ENCODE results near the gene MMP1.

Gene MMP1

DNA sequence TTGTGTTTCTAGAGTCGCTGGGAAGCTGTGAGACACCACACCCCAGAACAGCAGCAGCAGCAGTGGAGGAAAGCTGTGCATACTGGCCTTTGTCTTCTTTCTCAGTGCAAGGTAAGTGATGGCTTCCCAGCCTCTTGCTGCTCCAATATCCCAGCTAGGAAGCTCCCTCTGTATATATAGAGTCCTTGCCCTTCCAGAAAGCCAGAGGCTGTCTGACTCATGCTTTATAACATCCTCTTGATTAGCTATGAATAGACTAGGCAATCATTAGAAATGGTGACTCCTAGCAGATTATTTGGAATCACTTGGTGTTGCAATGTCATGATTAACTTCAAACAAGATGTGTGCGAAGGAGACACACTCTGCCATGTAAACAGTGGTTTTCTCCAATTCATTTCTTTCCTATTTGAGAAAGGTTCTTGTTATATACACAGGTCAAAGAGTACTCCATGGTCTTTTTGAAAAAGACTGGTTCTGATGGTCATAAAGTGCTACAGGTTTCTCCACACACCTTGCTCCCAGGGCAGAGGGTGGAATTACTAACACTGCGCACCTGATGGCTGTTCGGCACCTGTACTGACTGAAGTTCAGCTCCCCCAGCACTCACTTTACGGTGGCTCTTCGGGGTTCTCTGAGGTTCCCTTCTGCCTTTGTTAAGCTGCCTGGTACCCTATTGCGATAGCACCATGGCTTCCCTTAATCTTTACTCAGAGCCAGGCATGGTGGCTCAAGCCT, at the start of gene MMP1:
MMP1 (minus strand) TSS at position 149 of the 735 bp plus-strand sequence; CDS start at position 81, 68 bp downstream.
- DNase-seq (ENCODE audit: low read depth), result peak; percentile 78
- H3K4me3 ChIP-seq (ENCODE audit: low read length), result no peak within 1 kb of the TSS
- TF ChIP-seq, protein P1, sequence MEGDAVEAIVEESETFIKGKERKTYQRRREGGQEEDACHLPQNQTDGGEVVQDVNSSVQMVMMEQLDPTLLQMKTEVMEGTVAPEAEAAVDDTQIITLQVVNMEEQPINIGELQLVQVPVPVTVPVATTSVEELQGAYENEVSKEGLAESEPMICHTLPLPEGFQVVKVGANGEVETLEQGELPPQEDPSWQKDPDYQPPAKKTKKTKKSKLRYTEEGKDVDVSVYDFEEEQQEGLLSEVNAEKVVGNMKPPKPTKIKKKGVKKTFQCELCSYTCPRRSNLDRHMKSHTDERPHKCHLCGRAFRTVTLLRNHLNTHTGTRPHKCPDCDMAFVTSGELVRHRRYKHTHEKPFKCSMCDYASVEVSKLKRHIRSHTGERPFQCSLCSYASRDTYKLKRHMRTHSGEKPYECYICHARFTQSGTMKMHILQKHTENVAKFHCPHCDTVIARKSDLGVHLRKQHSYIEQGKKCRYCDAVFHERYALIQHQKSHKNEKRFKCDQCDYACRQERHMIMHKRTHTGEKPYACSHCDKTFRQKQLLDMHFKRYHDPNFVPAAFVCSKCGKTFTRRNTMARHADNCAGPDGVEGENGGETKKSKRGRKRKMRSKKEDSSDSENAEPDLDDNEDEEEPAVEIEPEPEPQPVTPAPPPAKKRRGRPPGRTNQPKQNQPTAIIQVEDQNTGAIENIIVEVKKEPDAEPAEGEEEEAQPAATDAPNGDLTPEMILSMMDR (conservative IDR thresholded peaks at IDR 0.05; ENCODE audit: low read length), result no peak

DNA sequence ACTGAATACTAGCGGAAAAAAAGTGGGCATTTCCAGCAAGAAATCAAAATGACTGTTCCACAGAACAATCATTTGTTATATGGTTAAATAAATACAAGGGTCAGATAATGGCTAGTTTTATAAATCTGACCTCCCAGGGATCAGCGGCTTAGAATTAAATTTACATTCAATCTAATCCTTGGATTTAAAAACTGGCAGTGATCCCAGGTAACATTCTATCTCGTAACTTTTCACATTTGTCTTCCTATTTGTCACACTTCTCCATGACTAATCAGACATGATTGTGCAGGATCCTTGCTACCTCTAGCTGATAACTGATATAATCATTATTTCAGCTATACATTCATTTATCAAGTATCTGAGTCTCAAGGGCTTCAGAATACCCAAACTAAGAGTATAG, 48.3 kb upstream of the MMP1 start:
- TF ChIP-seq, protein P1 (conservative IDR thresholded peaks at IDR 0.05; ENCODE audit: low read length), result no peak
- no peak for DNase-seq (ENCODE audit: low read depth)
- no peak overlapping the region for H3K4me3 ChIP-seq (ENCODE audit: low read length)

DNA sequence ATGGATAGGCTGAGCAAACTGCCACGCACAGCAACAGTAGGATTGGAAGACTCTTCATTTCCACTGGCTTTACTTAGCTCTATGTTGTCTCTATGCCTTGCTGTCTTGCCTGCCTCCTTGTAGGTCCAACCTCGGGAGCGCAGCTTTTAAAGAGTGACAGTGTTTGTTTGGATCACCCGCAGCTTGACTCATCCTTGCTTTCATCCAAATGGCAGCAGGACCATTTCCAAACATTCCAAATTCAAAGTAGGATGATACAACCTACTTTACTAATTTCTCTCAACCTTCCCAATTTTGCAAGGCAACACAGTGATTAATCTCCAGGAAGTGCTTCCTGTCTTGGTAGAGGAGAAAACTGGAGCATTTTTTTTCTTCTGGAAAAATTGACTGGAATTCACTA, 45.5 kb upstream of the MMP1 start, which contains the start of gene MMP3:
MMP3 (minus strand) TSS at position 121 of the 400 bp plus-strand sequence; CDS start at position 58, 63 bp downstream.
- DNase-seq (ENCODE audit: low read depth), result peak; percentile 73
- TF ChIP-seq, protein P1 (conservative IDR thresholded peaks at IDR 0.05; ENCODE audit: low read length), result no peak
- no peak within 1 kb of the TSS for H3K4me3 ChIP-seq (ENCODE audit: low read length)

DNA sequence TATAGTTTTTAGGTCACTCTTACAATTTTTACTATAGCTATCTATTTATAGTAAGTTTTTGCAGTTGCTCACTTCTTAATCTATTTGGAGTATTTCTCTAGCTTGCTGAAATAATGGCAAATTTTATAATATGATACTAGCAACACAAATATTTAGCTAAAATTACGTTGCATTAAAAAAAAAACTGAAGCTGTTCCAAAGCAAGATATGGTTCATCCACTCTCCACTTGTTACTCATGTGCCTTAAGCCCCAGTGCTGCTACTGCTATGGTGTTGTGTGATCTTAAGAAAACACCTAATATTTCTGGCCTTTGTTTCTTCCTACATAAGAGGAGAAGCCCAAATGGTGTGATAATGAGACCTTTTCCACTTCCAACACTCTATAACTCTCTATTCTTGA, 45.0 kb upstream of the MMP1 start:
- TF ChIP-seq, protein P1 (conservative IDR thresholded peaks at IDR 0.05; ENCODE audit: low read length), result no peak
- no peak overlapping the region for H3K4me3 ChIP-seq (ENCODE audit: low read length)

DNA sequence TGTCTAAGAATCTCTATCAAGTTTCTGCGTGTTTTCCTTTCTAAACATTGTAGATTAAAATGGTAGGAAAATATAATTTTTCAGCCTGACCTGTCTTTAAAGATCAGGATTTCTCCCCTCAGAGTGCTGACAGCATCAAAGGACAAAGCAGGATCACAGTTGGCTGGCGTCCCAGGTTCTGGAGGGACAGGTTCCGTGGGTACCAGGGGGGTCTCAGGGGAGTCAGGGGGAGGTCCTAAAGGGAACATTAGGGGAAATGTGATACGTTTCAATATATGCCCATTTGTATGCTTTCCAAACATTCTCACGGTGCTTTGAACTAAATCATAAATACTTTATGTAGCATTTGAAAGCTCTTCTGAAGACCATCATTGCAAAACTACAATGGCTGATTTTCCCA, 42.1 kb upstream of the MMP1 start:
- DNase-seq (ENCODE audit: low read depth), result no peak
- no peak overlapping the region for H3K4me3 ChIP-seq (ENCODE audit: low read length)
- TF ChIP-seq, protein P1 (conservative IDR thresholded peaks at IDR 0.05; ENCODE audit: low read length), result no peak

More for the DNA sequence above, 45.0 kb upstream of the MMP1 start:
- no peak for DNase-seq (ENCODE audit: low read depth)

DNA sequence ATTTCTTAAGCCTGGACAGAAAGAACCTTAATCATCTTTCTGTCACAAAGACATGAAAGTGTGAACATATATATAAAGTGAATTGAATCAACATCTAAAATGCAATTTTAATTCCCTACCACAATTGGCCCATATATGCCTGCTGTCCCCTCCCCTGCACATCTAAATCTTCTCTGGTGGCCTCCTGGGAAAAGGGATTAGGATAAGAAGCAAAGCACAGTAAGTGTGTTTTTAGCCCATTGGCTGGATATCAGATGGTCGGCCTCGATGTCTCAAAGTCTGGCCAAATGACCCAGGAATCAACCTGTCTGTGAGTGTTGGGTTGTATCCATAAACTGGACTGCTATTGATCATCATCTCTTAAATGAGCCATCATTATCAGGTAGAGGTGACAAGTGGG, 39.7 kb upstream of the MMP1 start:
- TF ChIP-seq, protein P1 (conservative IDR thresholded peaks at IDR 0.05; ENCODE audit: low read length), result no peak
- no peak overlapping the region for H3K4me3 ChIP-seq (ENCODE audit: low read length)
- DNase-seq (ENCODE audit: low read depth), result no peak

DNA sequence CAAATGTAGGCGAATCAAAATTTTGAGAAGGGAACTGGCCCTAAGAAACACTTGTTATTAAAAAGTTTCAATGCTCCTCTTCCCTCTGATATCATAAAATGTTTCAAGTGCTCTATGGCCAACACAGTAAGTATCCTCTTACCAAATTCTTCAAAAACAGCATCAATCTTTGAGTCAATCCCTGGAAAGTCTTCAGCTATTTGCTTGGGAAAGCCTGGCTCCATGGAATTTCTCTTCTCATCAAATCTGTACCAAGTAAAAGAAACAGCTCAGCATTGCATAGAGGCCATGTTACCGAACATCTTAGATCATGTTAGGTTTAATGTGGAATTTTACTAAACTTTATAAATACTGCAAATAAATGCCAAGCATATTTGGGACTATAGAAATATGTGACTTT, 39.2 kb upstream of the MMP1 start:
- TF ChIP-seq, protein P1 (conservative IDR thresholded peaks at IDR 0.05; ENCODE audit: low read length), result no peak
- peak; percentile 74 for DNase-seq (ENCODE audit: low read depth)
- H3K4me3 ChIP-seq (ENCODE audit: low read length), result no peak overlapping the region
